ENCODE data around the gene FBXO28. TPM values are rescaled to one million over a fixed set of nuclear protein-coding genes. Genes with fewer than 3 reads are reported as not detected.

The FBXO28 gene
- polyA plus RNA-seq, 1 donor (not counting 4 experiments of a cell fraction or from before 2014, with no cell fraction given) = 36.5 TPM

DNA sequence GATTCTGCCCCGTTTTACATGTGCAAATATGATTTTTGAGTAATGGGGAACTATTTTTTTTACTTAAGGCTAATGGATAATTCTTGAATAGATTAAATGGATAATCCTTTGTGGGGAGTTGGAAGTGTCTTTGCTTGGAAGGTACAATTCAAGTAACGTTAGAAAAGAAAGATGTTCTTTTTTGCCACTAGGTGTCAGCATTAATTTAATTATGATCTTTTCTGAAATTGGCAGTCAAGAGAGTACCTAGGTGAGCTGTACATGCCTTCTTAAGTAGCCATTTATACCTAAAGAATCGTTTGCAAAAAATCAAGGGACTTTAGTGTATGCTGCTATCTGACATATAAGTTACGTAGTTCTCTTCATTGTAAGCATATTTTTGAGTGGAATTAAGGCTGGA, 2.2 kb downstream of the FBXO28 start:
- Histone ChIP-seq H3K4me3 (ENCODE audit: control insufficient read depth in 2 of 3, extremely low read depth in 1 of 3, insufficient read depth in 2 of 3, low read depth in 1 of 3, low read length in 3 of 3) (peak overlapping the region in 1 of 3 experiments; percentile 22), H3K4me1 (ENCODE audit: control insufficient read depth, extremely low read depth, insufficient read depth, low read length) (peaks cover 5% of the 10 kb centered on the region), H3K9ac (ENCODE audit: control insufficient read depth, extremely low read depth, insufficient read depth, low read length) (no peak overlapping the region), H3K27me3 (ENCODE audit: control insufficient read depth, extremely low read depth, insufficient read depth, low read length) (no peaks in the 10 kb centered on the region), H4K20me1 (ENCODE audit: control insufficient read depth, extremely low read depth, insufficient read depth, low read length) (no peaks in the 10 kb centered on the region), H3K4me2 (ENCODE audit: control insufficient read depth, extremely low read depth, insufficient read depth, low read depth, low read length) (peak overlapping the region; percentile 92), H3K9me1 (ENCODE audit: control insufficient read depth, extremely low read depth, insufficient read depth, low read length) (no peaks in the 10 kb centered on the region), H3K36me3 (ENCODE audit: control insufficient read depth in 2 of 2, extremely low read depth in 1 of 2, insufficient read depth in 2 of 2, low read length in 2 of 2) (no peaks in the 10 kb centered on the region), H2AFZ (ENCODE audit: control insufficient read depth, low read length) (no peak overlapping the region), H3K79me2 (ENCODE audit: control insufficient read depth, insufficient read depth, low read length) (peaks cover 63% of the 10 kb centered on the region), H3K27ac (ENCODE audit: control insufficient read depth, insufficient read depth, low read length) (peak overlapping the region; percentile 19), H3K9me3 (ENCODE audit: control insufficient read depth, low read depth, low read length) (no peaks in the 10 kb centered on the region)
- peak; percentile 69 for FAIRE-seq
- TF ChIP-seq EZH2 (IDR thresholded peaks at IDR 0.05; ENCODE audit: low read length) = no peak
- TF ChIP-seq, protein P1, sequence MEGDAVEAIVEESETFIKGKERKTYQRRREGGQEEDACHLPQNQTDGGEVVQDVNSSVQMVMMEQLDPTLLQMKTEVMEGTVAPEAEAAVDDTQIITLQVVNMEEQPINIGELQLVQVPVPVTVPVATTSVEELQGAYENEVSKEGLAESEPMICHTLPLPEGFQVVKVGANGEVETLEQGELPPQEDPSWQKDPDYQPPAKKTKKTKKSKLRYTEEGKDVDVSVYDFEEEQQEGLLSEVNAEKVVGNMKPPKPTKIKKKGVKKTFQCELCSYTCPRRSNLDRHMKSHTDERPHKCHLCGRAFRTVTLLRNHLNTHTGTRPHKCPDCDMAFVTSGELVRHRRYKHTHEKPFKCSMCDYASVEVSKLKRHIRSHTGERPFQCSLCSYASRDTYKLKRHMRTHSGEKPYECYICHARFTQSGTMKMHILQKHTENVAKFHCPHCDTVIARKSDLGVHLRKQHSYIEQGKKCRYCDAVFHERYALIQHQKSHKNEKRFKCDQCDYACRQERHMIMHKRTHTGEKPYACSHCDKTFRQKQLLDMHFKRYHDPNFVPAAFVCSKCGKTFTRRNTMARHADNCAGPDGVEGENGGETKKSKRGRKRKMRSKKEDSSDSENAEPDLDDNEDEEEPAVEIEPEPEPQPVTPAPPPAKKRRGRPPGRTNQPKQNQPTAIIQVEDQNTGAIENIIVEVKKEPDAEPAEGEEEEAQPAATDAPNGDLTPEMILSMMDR (optimal IDR thresholded peaks at IDR 0.05 in 1 of 3, IDR thresholded peaks at IDR 0.05 in 1 of 3, conservative IDR thresholded peaks at IDR 0.05 in 1 of 3; ENCODE audit: extremely low read depth in 1 of 3, insufficient read depth in 2 of 3, low read length in 3 of 3) = peak in 2 of 3 experiments; percentile 27 to 32
- peak; percentile 56 for DNase-seq (ENCODE audit: low read depth, low spot score)
- dilution Hi-C loops (cut with MboI; ENCODE audit: extremely low pct_ligation_motif_present, low sequenced_read_pairs) = no loop called here

- no peak overlapping the region for H3K4me3 ChIP-seq (ENCODE audit: control insufficient read depth in 2 of 3, extremely low read depth in 1 of 3, insufficient read depth in 2 of 3, low read depth in 1 of 3, low read length in 3 of 3)
- FAIRE-seq (no peak), DNase-seq (ENCODE audit: low read depth, low spot score) (no peak)
- TF ChIP-seq EZH2 (IDR thresholded peaks at IDR 0.05; ENCODE audit: low read length) = no peak
- H2AFZ ChIP-seq (ENCODE audit: control insufficient read depth, low read length) = no peak overlapping the region
- no peaks in the 10 kb centered on the region for H3K9me1 ChIP-seq (ENCODE audit: control insufficient read depth, extremely low read depth, insufficient read depth, low read length)
- no peaks in the 10 kb centered on the region for H3K9me3 ChIP-seq (ENCODE audit: control insufficient read depth, low read depth, low read length)
- H3K27me3 ChIP-seq (ENCODE audit: control insufficient read depth, extremely low read depth, insufficient read depth, low read length) = no peaks in the 10 kb centered on the region
- H4K20me1 ChIP-seq (ENCODE audit: control insufficient read depth, extremely low read depth, insufficient read depth, low read length) = peaks cover 2% of the 10 kb centered on the region
- H3K9ac ChIP-seq (ENCODE audit: control insufficient read depth, extremely low read depth, insufficient read depth, low read length) = no peak overlapping the region
- H3K79me2 ChIP-seq (ENCODE audit: control insufficient read depth, insufficient read depth, low read length) = peaks cover 87% of the 10 kb centered on the region
- dilution Hi-C loops (cut with MboI; ENCODE audit: extremely low pct_ligation_motif_present, low sequenced_read_pairs) = no loop called here
- peaks cover 5% of the 10 kb centered on the region for H3K4me1 ChIP-seq (ENCODE audit: control insufficient read depth, extremely low read depth, insufficient read depth, low read length)
- H3K4me2 ChIP-seq (ENCODE audit: control insufficient read depth, extremely low read depth, insufficient read depth, low read depth, low read length) = no peak overlapping the region
- H3K27ac ChIP-seq (ENCODE audit: control insufficient read depth, insufficient read depth, low read length) = no peak overlapping the region
- H3K36me3 ChIP-seq (ENCODE audit: control insufficient read depth in 2 of 2, extremely low read depth in 1 of 2, insufficient read depth in 2 of 2, low read length in 2 of 2) = no peaks in the 10 kb centered on the region
These were observed 4.8 kb downstream of the FBXO28 start for GRCh38 chr1:224118688-224119087.

- no peak for FAIRE-seq
- H4K20me1 ChIP-seq (ENCODE audit: control insufficient read depth, extremely low read depth, insufficient read depth, low read length) = peaks cover 2% of the 10 kb centered on the region
These were observed 9.2 kb downstream of the FBXO28 start for GRCh38 chr1:224123136-224123535.

More at GRCh38 chr1:224123136-224123535, 9.2 kb downstream of the FBXO28 start:
- Histone ChIP-seq H3K27me3 (ENCODE audit: control insufficient read depth, extremely low read depth, insufficient read depth, low read length) (no peaks in the 10 kb centered on the region), H2AFZ (ENCODE audit: control insufficient read depth, low read length) (no peak overlapping the region), H3K4me1 (ENCODE audit: control insufficient read depth, extremely low read depth, insufficient read depth, low read length) (peaks cover 6% of the 10 kb centered on the region), H3K36me3 (ENCODE audit: control insufficient read depth in 2 of 2, extremely low read depth in 1 of 2, insufficient read depth in 2 of 2, low read length in 2 of 2) (no peaks in the 10 kb centered on the region), H3K9me1 (ENCODE audit: control insufficient read depth, extremely low read depth, insufficient read depth, low read length) (no peaks in the 10 kb centered on the region), H3K9ac (ENCODE audit: control insufficient read depth, extremely low read depth, insufficient read depth, low read length) (no peak overlapping the region), H3K9me3 (ENCODE audit: control insufficient read depth, low read depth, low read length) (no peaks in the 10 kb centered on the region), H3K79me2 (ENCODE audit: control insufficient read depth, insufficient read depth, low read length) (peaks cover 83% of the 10 kb centered on the region), H3K4me2 (ENCODE audit: control insufficient read depth, extremely low read depth, insufficient read depth, low read depth, low read length) (no peak overlapping the region), H3K27ac (ENCODE audit: control insufficient read depth, insufficient read depth, low read length) (no peak overlapping the region), H3K4me3 (ENCODE audit: control insufficient read depth in 2 of 3, extremely low read depth in 1 of 3, insufficient read depth in 2 of 3, low read depth in 1 of 3, low read length in 3 of 3) (no peak overlapping the region)
- no peak for TF ChIP-seq EZH2 (IDR thresholded peaks at IDR 0.05; ENCODE audit: low read length)
- dilution Hi-C loops (cut with MboI; ENCODE audit: extremely low pct_ligation_motif_present, low sequenced_read_pairs) = no loop called here
- no peak for DNase-seq (ENCODE audit: low read depth, low spot score)

All from keratinocyte (primary cell).